Measurements from ENCODE around the gene AKIRIN2.

The AKIRIN2 gene

DNA sequence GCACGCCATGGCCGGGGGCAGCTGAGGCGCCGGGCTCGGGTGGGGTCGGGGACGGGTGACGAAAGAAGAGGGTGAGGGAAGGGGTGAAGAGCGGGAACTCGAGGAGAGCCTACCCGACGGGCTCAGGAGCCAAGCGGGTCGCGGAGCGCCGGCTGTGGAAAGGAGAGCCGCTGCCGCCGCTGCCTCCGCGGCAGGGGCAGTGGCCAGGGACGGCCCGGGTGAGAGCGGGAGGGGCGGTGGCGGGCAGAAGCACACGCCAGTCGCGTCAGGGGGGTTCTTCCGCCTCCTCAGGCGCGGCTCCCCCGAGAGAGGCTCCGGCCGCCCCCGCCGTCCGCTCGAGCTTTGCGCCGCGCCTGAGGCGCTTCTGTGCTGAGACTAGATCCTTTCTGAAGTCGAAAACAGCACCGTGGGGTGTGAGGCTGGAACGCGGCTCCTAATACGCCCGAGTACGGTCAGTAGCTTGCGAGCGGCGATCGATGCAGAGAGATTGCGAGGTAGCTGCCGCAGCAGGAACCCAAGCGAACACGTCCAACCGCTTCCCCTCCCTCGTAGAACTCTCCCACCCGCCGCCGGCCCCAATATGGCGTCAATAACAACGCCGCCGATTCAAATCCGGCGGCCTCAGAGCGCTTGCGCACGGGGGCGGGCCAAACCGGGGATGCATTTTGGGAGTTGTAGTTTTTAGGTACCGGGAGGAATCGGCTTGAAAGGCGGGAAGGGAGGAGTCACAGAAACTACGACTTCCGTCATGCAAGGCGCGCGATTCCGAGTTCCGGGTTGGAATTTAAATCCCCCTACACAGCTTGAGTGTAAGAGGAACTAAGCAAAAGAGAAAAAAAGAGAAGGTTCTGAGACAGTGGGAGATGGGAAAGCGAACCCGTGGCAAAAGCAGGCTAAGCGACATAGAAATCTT is at the start of gene AKIRIN2:
TSS of gene AKIRIN2 (minus strand) at position 558 of the 913 bp plus-strand sequence. CDS start at position 9, 549 bp downstream.
- TF ChIP-seq, protein P1, sequence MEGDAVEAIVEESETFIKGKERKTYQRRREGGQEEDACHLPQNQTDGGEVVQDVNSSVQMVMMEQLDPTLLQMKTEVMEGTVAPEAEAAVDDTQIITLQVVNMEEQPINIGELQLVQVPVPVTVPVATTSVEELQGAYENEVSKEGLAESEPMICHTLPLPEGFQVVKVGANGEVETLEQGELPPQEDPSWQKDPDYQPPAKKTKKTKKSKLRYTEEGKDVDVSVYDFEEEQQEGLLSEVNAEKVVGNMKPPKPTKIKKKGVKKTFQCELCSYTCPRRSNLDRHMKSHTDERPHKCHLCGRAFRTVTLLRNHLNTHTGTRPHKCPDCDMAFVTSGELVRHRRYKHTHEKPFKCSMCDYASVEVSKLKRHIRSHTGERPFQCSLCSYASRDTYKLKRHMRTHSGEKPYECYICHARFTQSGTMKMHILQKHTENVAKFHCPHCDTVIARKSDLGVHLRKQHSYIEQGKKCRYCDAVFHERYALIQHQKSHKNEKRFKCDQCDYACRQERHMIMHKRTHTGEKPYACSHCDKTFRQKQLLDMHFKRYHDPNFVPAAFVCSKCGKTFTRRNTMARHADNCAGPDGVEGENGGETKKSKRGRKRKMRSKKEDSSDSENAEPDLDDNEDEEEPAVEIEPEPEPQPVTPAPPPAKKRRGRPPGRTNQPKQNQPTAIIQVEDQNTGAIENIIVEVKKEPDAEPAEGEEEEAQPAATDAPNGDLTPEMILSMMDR (conservative IDR thresholded peaks at IDR 0.05; ENCODE audit: low read length): no peak
- peak; percentile 99 for DNase-seq (ENCODE audit: low read depth)
- peak within 1 kb of the TSS; percentile 89 for H3K4me3 ChIP-seq (ENCODE audit: low read length)

DNA sequence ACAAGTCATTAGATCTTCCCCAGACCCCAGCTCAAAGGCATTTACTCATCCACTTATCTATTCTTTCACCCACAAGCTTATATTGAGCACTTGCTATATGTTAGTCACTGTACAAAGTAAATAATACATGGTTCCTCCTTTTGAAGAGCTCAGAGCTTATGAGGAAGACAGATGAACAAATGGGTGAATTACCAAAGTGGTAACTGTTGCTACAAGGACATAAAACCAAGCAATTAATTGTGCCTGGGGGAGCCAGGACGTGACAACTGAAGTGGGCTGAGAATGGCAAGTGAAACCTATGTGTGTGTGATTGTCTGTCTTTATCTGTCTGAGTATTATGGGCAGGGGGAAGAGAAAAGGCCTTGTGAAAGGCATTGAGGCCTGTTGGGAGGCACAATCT is 45.6 kb upstream of the AKIRIN2 start:
- no peak for DNase-seq (ENCODE audit: low read depth)
- TF ChIP-seq, protein P1 (conservative IDR thresholded peaks at IDR 0.05; ENCODE audit: low read length): no peak
- no peak overlapping the region for H3K4me3 ChIP-seq (ENCODE audit: low read length)

DNA sequence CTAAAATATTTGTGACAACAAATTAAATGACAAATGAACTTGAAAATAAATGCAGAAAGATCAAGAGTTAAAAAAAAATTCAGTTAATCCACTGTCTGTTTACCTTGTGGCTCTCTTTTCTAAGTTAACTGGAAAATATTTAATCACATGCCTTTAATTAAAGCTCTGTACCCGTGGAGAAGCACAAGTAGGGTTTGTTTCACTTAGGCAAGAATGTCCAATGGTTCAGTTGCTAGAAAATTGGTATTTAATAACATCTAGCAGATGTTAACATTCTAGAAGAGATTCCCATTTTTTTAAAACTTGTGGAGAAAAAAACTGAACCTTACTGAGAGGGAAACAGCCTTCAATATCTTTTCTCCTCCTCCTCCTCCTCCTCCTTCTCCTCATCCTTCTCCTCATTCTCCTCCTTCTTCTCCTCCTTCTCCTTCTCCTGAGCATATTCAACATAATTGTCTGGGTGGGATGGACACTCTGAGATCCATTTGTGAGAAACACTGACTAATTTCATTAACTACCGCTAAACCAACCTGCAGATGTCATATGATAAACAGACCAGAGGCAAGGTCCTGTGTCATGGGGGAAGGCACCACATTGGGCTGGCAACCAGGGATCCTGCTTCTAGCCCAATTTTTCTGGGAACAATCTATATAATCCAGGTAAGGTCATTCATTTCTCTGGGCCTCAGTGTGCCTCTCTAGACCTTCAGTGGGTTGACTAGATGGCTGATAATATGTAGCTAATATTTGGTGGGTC is 44.1 kb upstream of the AKIRIN2 start:
- TF ChIP-seq, protein P1 (conservative IDR thresholded peaks at IDR 0.05; ENCODE audit: low read length): no peak
- H3K4me3 ChIP-seq (ENCODE audit: low read length): no peak overlapping the region
- peak; percentile 59 for DNase-seq (ENCODE audit: low read depth)

DNA sequence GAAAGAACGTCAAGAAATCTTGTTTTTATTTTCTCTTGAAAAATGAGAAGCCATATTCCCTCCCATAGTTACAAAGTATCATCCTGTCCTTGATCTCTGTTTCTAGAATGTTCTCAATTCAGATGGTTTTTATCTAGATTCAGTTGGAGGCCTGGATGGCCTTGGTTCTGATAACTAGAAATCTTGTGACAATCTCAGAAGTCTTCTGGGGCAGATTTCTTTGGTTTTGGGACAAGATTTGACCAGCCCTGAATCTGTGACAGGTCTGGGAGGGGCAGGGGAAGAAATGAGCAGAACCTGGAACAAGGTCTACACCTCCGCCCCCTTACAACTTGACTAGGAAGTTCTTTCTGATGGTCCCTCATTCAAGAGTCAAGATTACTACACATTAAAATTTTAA is 41.4 kb upstream of the AKIRIN2 start:
- TF ChIP-seq, protein P1 (conservative IDR thresholded peaks at IDR 0.05; ENCODE audit: low read length): no peak
- H3K4me3 ChIP-seq (ENCODE audit: low read length): no peak overlapping the region
- DNase-seq (ENCODE audit: low read depth): no peak

DNA sequence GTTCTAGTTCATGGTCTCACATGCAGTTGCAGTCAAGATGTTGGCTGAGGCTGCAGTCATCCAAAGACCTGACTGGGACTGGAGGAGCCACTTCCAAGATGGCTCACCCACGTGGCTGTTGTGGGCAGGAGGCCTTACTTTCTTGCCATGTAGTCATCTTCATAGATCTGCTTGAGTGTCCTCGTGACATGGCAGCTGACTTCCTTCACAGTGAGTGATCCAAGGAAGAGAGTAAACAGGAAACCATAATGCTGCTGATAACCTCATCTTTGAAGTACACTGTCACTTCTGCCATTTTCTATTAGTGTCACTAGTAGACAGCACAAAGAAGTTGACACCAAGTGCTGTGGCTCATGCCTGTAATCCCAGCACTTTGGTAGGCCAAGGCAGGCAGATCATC is 40.1 kb upstream of the AKIRIN2 start:
- DNase-seq (ENCODE audit: low read depth): no peak

DNA sequence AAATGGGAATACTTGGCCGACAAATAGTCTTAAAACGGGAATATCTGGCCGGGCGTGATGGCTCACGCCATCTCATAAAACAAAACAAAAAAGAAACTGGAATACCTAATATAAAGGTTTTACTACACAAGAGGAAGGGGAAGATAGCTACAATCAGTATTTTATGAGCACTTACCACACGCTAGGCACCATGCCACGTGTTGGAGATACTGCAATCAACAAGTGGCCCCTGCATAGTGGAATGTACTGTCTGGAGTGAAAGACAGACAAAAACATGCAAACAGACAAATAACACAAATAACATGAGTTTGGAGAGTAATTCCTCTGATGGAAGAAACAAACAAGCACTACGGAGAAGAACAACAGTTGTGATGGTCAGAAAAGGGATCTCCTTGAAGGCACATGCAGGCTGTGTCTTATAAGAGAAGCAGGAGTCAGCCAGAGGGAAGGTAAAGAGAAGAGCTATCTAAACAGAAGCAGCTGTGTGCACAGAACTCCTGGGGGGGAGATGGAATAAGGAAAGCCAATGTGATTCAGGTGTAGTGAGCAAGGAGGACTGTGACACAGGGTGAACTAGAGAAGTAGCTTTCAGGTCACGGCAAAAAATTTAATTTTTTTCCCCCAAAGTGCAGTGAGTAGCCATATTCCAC is 39.1 kb upstream of the AKIRIN2 start:
- H3K4me3 ChIP-seq (ENCODE audit: low read length): no peak overlapping the region
- TF ChIP-seq, protein P1 (conservative IDR thresholded peaks at IDR 0.05; ENCODE audit: low read length): no peak
- DNase-seq (ENCODE audit: low read depth): no peak

More for the DNA sequence above, 40.1 kb upstream of the AKIRIN2 start:
- no peak overlapping the region for H3K4me3 ChIP-seq (ENCODE audit: low read length)
- TF ChIP-seq, protein P1 (conservative IDR thresholded peaks at IDR 0.05; ENCODE audit: low read length): no peak

All from AG10803 (cell line).